ENCODE measurements around the gene CWC27. TPM values are rescaled to one million over a fixed set of nuclear protein-coding genes. Genes with fewer than 3 reads are reported as not detected.
A peak's percentile ranks its signal among the peaks of the same experiment; 100 is the strongest.

Gene CWC27
- total RNA-seq, 1 experiment from 2014 or later = 14.5 TPM

DNA sequence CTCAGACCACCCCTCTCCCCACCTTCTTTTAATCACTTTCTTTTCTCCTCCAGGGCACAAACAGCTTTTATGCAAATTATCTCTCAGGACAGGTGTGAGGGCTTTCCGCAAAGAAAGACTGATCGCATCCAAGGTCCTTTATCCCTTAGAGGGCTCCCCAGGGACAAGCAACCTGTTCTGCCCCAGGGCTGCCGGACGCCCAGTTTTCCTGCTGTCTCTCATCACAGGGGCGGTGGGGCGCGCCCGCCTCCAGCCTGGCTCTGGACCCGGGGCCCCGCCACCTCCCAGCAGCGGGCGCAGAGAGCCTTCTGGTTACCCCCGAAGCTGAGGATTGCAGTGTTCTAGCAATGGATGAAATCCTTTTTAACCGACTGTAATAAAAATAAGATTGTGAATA, 266.1 kb downstream of the CWC27 start:
- no peak for DNase-seq (ENCODE audit: low read depth)

GRCh38 chr5:65035211-65036206, 266.8 kb downstream of the CWC27 start:
- peak; percentile 93 for DNase-seq (ENCODE audit: low read depth)

DNA sequence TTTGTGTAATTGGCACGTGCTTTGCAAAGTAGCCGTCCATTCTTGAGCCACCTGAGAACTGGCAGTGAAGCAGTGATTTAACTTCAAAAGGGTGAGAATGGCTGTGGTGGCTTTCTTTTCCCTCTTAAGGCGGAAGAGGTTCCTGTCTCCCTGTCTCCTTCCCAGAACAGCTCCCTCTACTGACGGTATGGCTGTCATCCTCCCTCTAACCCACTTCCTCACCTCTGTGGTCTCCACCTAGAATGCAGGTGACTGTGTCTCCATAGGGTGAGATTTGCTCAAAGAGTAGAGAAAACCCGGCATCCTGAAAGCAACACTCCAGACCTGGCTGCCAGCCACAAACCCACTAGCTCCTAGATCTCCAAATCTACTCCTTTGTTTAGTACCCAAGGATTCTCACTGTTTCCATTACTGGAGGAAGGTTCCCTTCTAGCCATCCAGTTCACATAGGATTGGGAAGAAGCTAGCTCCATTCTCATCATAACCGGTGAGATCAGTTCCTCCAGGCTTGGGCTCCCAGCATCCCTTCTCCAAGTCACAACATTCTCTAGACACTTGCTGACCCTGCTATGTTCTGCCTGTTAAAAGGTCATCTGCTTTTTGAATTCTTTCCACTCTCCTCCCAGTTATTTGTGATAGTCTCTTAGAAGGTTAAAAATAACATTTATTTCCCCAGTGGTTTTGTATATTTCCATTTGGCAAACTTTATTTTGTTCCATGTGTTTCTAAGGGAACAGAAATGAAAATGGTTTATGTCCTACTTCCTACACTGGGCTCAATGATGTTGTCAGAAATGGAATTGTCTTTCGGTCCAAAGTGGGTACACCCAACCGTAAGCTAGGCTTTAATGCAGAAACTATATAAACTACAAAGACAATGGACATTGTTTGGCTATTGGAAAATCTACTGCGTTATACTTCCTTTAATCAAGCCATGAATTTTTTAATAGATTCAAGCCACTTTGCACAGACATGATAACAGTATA, 269.4 kb downstream of the CWC27 start:
- DNase-seq (ENCODE audit: low read depth) = no peak

- peak; percentile 29 for DNase-seq (ENCODE audit: low read depth)
Measured at GRCh38 chr5:65041296-65042158, 272.8 kb downstream of the CWC27 start.

DNA sequence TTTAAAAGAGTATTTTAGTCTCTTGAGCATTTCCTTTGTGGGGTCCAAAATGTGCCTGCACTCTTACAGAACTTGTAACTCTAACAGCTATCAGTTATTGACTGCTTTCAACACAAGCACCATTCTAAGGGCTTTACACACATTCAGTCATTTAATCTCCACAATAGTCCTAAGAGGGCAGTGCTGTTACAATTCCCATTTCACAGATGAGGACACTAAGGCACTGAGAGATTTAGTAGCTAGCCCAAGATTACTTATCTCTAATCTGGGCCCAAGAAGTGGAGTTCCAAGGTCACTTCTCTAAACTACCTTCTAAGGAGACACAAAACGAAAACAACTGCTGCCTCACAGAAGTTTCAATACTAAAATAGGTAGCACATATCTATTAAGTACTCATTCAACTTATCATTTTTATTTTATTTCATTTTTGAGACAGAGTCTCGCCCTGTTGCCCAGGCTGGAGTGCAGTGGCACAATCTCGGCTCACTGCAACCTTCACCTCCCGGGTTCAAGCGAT, 275.2 kb downstream of the CWC27 start:
- no peak for DNase-seq (ENCODE audit: low read depth)

DNA sequence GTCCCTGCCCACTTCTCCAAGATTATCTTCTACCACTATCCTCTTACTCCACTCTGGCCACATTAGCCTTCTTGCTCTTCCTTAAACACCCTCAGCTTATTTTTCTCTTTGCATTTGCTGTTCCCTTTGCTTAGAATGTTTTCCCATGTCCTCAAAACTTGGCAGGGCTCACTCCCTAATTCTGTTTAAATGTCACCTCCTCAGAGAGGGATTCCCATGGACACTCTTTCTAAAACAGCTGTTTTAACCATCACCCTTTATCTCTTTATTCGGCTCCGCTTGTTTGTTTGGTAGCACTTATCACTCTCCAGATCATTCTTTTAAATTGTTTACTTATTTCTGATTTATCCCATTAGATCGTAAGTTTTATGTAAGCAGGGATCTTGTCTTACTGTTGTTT, 278.5 kb downstream of the CWC27 start:
- DNase-seq (ENCODE audit: low read depth) = no peak

DNA sequence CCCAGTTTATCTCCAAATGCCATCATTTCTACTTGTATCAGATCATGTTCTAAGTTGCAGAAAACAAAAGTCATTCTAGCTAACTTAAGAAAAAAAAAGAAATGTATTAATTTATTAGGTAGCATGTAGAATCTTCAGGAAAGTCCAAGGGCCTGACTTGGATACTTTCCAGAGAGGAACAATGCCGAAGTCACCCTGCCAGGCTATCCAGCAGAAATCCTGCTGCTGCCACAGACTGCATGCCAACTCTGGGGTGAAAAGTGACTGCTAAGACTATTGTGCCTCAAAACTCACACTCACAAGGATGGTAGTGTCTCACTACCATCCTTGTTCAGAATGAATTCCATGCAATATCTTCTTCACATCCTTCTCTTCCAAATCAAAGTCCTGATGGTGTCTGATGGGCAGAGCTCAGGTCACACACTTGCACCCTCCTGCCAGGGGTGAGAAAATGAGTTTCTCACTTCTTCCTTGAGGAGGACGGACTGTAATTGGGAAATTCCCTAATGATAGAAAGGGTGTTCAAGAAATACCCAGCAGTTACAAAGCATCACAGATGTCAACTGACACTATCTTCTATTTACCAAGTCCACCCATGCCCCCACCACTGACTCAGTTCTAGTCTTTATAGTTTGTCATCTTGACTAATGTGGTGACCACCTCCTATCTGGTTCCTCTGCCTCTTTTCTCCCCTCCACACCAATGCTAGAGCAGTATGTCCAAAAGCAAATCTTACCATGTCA, 279.4 kb downstream of the CWC27 start:
- no peak for DNase-seq (ENCODE audit: low read depth)

DNA sequence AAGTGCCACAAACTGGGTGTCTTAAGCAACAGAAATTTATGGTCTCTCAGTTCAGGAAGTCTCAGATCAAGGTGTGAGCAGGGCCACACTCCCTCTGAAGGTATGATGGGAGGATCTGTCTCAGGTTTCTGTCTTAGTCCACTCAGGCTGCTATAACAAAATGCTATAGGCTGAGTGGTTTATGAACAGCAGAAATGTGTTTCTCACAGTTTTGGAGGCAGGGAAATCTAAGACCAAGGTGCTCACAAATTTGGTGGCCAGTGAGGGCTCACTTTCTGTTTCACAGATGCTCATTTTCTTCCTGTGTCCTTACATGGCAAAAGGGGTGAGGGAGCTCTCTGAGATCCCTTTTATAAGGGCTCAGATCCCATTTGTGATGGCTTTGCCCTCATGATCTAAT, 281.4 kb downstream of the CWC27 start:
- DNase-seq (ENCODE audit: low read depth) = no peak

DNA sequence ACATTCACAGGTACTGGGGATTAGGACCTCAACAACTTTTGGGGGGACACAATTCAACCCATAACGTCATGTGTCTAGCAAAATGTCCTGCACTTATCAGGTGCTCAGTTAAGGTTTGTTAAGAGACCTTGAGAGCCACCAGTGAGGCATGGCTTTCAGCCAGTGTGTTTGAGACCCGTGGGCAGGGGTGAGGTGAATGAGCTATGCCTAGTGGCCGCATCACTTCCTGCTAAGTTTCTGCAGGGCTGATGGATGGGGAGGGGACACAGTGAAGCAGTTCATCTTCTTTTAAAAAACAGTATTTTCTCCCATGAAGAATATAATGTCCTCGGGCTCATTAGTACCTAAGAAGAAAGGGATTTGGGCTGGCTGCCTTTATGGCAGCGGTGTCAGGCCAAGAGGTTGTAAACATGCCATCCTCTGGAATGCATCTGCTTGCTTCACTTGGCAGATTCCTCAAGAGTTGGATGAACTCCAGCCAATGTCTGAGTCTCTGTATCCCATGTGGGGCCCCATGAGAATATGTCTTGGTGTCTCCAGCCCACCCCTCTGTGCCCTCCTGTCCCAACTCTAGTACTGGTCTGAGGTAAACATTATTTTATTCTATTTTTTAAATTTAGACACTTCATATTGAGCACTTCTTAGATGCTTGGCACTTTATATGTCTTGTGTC, 282.2 kb downstream of the CWC27 start:
- no peak for DNase-seq (ENCODE audit: low read depth)

DNA sequence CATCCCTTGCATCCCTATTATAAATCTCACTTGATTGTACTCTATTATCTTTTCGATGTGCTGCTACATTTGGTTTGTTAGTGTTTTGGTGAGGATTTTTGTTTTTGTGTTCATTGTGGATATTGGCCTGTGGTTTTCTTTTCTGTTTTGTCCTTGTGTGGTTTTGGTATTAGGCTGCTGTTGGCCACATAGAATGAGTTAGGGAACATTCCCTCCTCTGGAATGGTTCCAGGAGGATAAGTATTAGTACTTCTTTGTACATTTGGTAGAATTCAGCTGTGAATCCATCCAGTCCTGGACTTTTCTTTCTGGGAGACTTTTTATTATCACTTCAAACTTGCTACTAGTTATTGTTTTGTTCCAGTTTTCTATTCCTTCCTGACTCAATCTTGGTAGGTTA, 287.2 kb downstream of the CWC27 start:
- DNase-seq (ENCODE audit: low read depth) = peak; percentile 85

DNA sequence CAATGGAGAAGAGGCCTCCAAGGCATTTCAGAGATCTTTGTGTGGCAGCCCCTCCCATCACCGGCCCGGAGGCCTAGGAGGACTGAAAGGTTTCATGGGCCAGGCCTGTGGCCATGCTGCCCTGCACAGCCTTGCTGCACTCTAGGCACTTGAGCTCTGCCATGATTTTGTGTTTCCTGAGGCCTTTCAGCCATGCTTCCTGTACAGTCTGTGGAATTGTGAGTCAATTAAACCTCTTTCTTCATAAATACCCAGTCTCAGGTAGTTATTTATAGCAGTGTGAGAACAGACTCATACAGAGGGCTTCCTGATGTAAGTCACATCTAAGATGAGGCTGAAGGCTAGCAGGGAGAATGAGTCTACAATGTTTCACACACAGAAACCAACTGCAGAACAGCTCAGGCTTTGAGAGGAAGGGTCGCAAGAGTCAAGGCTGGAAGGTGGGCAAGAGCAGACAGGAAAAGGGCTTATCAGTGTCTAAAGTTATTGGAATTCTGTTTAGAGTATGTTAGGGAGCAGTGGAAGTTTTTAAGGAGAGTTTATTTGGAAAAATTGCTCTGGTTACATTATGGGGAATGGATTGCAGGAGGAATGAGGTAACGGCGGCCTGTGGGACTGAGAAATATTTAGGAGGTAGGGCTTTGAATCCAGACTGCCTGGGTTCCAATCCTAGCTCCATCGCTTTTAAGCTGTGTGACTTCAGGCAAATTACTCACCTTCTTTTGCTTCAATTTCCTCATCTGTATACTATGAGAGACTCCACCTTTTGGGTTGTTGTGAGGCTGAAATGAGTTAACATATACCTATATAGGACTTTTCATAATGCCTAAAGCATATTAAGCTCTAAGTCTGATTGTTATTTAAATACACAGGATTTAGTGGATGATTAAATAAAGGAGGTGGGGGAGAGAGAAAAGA, 291.2 kb downstream of the CWC27 start:
- peak; percentile 31 for DNase-seq (ENCODE audit: low read depth)

DNA sequence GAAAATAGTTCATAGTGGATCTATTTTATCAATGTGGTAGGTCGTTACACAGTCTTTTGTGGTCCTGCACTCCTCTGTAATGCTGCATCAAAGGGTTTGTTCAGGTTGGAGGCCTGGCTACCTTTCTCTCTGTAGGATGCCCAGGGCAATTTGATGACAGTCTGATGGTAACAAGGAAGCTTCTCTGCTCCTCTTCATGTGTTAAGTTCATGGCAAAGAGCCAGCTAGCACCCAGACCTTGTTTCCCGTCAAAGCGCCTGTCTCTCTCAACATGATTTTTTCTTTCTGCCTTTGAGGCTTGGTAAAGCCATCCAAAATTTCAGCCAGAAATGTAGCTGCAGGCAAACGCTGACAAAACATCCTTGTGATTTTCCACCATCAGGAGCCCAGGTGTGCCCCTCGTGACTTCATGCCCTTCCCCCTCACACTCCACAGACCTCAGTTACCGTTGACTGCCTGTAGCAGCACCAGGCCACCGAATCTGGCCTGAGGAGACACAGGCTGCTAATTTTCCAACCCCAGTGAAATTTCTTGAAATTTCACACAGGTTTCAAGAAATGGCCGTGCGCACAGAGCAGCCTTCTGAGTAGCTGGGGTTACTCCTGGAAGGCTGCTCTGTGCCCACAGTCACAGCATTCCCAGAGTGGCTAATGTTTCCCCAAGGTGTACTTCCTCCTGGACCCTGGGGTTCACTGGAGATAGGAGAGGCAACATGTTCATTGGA, 292.7 kb downstream of the CWC27 start:
- no peak for DNase-seq (ENCODE audit: low read depth)

GRCh38 chr5:65061974-65062353, 293.2 kb downstream of the CWC27 start:
- no peak for DNase-seq (ENCODE audit: low read depth)

GRCh38 chr5:65062469-65063083, 293.8 kb downstream of the CWC27 start:
- peak; percentile 97 for DNase-seq (ENCODE audit: low read depth)

GRCh38 chr5:65065001-65065511, 296.3 kb downstream of the CWC27 start:
- DNase-seq (ENCODE audit: low read depth) = no peak

GRCh38 chr5:65066387-65067146, 297.8 kb downstream of the CWC27 start:
- peak; percentile 61 for DNase-seq (ENCODE audit: low read depth)

Measured in LHCN-M2 (cell line).